Fibroblast of peridontal ligament (primary cell): ENCODE data around the gene SUPT16H.
A peak's percentile ranks its signal among the peaks of the same experiment; 100 is the strongest.
"Not testable (repeated sequence)": the region's sequence is repeated elsewhere in the genome, so short reads cannot be mapped to it uniquely, and the experiment has no call there.

Experiments
- DNase-seq: peaks from one replicate; pipeline ENCODE4 v3.0.0-alpha.2; 2010; ENCODE audit errors: extremely low read depth

Gene SUPT16H

DNA sequence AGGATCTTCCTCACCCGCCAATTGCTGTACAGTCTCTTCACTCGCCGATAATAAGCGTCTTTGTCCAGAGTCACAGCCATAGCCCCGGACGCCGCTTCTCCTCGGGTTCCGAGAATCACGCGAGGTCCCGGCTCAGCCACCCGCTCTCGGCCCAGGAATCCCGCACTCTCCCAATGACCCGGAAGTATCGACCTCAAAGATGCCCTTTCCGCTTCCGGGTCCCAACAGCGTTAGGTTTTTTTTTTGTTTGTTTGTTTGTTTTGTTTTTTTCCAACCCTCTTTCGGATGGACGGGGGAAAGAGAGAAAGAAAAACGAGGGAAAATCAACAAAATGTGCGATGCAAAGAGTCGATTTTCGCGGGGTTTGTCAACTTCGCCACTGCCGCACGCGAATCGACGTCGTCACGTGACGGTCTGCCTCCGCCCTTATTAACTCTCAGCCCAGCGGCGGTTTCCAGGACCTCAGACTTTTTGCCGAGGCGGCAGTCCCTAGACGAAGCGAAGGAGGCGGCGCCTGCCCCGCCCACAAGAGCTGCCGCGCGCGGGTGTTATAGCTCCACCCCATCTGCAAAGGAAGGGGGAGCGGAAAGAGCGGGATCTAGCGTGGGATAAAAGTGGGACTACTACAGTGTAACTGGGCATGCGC is at the start of gene SUPT16H:
TSS of gene SUPT16H (minus strand) at position 172 of the 646 bp plus-strand sequence. CDS start at position 80, 92 bp downstream.
- DNase-seq: peak; percentile 94

DNA sequence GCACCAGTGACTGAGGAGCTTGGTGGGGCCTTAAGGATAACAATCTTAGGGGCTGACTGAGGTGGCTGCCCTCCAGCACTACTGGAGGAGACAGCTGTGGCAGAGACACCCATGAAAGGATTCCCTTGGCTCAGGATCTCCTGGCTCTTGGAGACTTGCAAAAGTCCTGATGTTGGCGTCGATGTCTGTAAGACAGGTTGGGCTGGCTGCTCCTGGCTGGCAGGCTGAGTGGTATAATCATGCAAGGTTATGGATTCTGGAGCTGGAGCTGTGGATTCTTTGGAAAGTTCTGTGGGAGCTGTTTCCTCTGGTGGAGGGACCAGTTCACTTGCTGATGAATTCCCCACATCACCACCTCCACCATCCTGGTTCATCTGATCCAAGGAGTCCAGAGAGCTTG is 47.3 kb upstream of the SUPT16H start:
- DNase-seq: no peak

DNA sequence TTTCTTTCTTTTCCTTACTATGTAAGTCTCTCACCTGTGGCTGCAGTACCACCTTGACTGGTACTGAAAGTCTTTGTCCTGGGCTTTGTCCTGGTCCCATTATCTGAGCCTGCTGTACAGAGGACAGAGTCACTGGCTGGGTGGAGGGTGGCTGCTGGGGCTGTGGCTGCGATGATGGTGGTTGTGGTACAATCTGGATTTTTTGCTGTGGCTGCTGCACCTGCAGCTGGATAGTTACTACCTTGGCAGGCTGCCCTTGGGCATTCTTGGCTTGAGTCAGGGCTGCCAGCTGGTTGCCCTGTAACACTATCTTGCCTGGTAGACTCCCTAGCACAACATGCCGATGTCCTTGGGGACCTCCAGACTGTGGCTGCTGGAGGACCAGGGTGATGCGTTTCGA is 45.1 kb upstream of the SUPT16H start:
- peak; percentile 8 for DNase-seq

DNA sequence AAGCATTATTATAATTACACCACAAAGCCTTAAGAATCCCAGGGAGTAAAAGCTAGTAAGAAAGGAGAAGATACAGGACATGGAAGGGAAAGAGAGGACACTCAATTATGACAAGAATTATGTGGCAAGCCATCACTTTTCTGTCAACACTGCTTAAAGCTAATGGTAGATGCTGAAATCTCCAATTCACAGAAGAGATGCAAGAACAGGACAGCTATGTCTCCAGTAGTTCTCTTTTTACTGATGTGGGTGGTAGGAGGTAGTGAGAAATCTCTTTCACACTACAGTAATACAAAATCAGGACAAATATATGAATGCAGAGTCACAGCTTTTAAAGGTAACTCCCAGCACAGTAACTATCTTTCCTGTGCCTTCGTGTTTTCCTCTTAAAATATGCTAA is 42.9 kb upstream of the SUPT16H start:
- DNase-seq: no peak

DNA sequence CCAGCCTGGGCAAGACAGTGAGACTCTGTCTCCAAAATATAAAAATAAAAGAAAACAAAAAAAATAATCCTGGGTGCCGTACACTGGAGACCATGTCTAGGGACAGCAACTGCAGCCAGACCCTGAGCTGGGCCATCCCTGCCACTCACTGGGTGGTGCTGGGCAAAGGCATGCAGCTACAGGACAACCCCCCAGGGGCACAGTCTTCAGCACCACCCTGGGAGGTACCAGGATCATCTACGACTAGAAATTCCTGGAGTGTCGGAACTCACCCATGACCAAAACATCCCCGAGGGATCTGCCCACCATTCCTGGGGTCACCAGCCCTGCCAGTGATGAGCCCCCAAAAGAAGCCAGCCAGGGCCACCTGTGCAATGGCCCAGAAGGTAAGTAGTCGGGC is 35.7 kb upstream of the SUPT16H start:
- DNase-seq: no peak

DNA sequence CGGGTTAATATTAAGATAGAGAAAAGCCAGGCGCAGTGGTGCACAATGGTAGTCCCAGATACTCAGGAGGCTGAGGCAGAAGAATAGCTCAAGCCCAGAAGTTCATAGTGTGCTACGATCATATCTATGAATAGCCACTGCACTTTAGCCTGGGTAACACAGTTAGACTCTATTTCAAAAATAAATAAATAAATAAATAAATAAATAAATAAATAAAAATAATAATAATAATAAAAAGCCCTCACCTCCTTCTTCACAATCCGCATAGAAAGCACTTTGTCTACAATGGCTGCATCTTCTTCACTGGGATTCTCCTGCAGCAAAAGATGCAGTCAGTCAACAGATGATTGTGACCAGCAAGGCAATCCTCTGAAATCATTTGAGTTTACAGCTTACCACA is 31.5 kb upstream of the SUPT16H start:
- no peak for DNase-seq

DNA sequence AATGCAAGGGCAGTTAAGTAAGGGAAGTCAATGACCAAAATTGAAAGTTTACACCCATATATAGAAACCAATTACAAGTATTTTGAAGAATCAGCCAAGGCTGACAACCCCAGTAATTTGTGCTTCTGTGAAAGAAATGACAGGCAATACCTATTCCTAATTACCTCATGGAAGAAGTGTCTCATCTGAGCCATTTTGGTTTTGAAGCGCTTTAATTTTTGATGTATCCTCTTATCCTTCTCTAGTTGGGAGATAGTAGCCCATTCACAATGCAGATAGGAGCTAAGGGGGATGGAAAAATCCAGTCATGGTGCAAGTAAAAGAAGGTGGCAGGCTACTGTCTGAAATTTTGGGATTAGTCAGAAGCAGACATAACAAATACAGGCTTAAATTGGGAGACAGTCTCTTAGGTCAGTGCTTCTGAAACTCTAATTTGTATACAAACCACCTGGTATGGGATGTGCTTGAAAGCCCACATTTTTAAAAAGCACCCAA is 30.4 kb upstream of the SUPT16H start:
- no peak for DNase-seq

DNA sequence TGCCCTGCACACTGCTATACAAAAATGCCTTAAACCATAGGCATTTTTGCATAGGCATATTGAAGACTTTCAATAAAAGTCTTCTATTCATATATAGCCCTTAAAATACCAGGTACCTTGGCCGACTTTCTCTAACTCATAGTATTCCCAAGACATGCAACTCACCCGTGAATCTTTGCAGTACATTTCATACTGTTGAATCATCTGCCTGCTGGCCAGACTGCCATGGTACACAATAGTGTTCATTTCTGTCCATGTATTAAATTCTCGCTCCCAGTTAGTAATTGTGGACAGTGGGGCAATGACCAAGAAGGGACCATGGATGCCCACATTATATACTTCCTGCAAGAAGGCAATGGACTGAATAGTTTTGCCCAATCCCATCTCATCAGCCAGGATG is 24.3 kb upstream of the SUPT16H start:
- DNase-seq: peak; percentile 68

DNA sequence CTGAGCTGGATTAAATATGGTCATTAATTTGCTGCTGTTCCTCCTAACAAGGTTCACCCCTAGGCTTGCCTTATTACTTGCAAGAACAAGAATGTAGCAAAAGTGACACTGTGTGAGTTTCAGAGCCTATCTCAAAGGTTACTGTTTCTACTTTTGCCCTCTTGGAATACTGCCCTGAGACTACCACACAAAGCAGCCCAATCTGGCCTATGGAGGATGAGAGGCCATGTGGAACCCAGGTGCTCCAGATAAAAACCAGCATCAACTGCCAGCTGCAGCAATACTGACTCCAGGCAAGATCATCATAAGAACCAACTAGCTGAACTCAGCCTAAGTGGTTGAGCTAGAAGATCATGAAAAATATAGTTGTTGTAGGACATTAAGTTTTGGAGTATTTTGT is 22.4 kb upstream of the SUPT16H start:
- no peak for DNase-seq

DNA sequence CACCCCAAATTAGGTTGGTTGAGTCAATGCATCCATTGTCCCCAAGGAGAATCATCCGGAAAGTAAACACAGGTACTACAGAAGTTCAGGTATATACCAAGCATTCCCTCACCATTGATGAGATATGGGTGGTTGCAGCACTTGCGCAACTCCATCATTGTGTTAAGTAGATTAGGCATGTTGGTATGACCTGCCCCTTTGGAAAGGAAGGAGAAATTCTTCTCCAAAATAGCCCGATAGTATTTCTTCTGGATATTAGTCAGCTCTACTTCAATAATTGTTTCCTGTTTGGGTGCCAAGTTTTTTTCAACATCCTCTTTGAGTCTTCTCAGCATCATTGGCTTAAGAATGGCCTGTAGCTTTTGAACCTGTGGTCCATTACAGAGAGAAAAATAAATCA is 21.3 kb upstream of the SUPT16H start:
- no peak for DNase-seq

DNA sequence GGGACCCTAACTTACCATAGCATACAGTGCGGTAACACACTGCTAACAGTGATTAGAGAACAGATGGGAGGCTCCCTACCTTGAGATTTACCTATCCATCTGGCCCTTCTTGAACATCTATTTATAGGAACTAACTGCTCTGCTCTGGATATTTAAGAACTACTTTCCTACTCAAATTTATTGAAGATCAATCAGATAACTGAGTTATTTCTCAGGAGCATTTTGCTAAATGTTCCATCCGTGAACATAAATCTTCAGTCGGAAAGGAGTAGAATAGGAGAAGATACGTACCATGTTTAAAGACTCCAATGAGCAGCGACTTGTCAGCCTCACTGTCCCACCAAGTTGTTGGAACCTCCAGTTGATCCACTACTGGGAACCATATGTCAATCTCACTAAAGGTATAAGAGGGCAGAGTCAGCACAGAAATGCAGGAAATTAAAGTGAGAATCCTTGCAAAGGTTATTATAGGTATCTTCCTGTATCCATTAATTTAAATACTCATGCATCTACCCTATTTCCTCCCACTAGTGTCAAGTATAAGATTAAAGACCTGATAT is 15.6 kb upstream of the SUPT16H start:
- no peak for DNase-seq

DNA sequence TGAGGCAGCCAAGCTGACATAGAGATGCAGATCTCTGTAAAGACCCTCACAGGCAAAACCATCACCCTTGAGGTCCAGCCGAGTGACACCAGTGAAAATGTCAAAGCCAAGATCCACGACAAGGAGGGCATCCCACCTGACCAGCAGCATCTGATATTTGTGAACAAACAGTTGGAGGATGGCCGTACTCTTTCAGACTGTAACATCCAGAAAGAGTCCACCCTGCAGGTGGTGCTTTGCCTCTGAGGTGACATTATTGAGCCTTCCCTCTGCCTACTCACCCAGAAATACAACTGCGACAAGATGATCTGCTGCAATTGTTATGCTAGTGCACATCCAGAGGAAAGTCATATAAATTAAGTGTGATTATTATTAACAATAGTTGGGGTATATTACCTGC is 15.1 kb upstream of the SUPT16H start:
- DNase-seq: no peak

DNA sequence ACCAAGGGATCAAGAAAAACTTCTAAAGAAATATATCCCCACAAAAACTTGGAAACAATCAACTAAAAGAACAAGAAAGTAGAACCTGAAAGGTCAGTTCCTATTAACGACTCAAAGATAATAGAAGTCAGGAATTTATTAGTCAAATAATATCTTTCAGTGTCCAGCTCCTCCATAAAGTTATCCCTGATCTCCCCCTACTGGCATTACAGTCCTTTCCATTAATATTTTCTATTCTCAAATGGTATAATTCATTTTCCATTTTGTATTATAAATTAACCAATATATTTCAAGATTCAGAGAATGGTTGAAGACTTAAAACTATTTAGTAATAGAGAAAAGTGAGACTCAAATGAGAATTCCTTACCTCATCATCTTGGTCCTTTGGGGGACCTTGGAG is 11.6 kb upstream of the SUPT16H start:
- no peak for DNase-seq

DNA sequence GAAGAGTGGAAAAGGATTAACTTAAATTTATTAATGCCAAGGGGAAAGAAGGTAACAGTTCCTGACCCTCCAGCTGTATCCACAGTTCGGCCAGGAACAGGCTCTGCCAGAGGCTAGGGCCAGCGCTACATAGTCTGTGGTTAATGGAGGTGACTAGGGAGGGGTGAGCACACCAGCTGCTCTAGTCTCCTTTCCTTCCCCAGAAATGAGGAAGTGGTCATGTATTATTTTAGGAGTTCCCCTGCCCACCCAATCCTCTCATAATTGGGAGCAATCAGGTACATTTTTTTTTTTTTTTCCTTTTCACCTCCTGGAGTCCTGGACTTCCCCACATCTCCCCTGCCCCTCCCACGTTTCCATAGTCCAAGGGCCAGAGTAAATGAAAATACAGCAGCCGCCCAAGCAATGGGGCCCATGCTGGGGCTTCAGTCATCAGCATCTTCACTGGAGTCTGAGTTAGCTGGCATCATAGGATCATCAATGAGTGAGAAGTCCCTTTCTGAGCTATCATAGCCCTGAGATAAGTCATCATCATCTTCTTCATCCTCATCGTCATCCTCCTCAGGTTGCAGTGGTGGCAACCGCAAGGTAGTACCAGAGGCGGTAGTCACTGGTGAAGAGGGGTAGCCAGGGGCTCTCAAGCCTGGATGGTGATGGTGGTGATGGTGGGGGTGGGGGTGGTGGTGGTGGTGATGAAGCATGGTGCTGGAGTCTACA is 1.5 kb upstream of the SUPT16H start:
- no peak for DNase-seq

DNA sequence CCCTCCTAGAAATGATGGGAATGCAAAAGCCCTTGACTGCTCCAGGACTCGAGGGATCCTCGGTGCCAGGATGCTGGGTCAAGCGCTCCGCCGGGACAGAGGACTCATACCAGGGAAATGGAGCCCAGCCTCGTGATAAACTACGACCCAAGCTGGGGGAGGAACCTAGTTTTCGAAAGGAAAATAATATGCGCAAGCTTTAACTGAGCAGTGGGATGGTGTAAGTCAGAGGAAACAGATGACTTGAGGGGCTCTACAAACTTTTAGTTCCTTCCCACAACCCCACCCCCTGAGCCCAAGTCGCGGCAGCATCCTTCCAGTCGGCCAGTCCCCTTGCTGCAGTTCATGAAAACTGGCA is 654 bp upstream of the SUPT16H start:
- DNase-seq: no peak

DNA sequence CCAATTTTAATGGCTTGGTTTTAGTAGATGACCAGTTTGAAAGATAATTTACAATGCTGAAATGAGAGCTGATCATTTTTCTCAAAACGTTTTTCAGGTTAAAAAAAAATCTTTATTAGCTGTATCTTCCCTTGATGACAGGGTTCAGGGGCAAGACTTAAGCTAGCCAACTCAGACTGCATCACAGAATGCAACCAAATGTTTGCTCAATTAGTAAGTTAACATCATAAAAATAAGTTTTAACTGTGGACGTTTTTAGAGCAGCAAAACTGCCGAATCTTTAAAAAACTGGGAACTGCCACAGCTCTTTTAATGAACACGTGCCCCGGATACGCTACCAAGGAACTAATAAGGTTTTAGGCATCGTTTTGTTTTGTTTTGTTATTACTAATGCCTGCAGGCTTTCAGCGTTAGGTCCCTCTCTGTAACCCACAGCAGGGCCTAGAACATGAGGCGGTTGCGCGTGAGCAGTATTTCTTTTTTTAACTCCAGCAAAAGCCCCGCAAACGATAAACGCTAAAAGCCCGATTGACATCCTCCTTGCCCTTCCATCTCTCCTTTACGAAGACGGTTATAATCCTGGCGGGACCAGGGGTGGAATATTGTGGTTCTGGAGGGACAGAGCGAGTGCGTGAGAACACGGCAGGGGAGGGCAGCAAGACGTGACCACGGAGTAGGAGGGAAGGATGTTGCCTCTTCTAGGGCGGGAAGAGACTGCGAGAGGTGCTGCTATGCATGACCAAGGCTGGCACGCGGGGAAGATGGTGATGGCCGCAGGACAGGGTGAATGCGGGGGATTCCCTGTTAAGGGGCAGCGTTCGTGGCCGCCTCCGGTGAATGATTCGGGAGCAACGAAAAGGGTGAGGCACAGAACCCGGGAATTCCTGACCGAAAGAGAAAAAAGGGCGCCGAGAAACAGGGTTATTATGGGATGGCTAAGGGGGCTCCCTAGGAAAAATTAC is 652 bp downstream of the SUPT16H start:
- DNase-seq: peak; percentile 49

DNA sequence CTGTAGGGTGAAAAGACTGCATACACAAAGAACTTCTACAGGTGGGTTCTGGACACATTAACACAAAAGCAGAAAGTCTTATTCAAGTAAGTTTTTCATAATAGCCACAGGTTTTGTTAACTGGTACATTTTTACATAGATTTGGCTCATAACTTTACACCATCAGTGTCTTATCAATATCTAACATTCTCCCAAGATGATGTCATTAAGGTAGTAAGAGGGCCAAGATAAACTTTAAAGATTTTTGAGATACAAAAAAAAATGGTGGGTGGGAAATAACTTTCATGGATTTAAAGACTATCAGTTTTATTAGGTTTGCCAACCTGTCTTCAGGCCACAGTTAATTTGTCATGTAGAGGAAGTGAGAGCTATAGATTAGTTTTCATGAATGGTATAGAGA is 1.7 kb downstream of the SUPT16H start:
- no peak for DNase-seq

DNA sequence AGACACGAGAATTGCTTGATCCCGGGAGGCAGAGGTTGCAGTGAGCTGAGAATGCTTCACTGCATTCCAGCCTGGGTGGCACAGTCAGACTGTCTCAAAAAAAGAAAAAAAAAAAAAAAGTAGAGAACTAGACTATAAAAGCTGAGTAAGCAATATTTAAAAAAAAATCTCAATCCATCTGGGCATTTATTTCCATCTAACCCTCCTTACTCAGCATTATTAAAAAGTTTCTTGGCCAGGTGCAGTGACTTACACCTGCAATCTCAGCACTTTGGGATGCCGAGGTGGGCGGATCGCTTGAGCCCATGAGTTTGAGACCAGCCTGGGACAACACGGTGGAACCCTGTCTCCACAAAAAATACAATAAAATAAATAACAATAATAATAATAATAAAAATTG is 4.5 kb downstream of the SUPT16H start:
- DNase-seq: no peak

DNA sequence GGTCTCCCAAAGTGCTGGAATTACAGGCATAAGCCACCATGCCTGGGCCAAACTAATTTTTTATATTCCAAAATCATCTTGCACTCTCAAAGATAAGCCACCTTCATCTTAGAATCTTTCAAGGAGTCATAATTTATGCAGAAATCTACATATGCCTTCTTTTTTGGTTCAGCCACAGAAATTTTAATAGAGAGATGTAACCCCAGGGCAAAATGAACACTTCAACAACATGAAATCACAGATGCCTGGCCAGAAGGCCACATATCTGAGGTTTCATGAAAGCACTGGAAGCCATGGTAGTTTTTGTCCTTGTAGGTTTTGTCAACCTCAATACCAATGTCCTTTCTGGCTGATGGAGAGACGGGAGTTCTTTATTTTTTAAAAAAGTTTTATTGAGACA is 9.8 kb downstream of the SUPT16H start:
- DNase-seq: no peak

DNA sequence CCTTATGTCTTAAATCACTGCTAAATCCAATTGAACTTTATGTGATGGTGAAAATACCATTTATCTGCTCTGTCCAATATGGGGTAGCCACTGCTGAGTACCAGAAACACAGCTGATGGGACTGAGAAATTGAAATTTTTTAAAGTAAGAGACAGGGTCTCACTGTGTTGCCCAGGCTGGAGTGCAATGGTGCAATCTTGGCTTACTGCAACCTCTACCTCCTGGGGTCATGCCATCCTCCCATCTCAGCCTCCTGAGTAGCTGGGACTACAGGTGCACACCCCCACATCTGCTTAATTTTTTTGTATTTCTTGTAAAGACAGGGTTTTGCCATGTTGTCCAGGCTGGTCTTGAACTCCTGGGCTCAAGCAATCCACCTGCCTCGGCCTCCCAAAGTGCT is 11.0 kb downstream of the SUPT16H start:
- not testable (repeated sequence) for DNase-seq

DNA sequence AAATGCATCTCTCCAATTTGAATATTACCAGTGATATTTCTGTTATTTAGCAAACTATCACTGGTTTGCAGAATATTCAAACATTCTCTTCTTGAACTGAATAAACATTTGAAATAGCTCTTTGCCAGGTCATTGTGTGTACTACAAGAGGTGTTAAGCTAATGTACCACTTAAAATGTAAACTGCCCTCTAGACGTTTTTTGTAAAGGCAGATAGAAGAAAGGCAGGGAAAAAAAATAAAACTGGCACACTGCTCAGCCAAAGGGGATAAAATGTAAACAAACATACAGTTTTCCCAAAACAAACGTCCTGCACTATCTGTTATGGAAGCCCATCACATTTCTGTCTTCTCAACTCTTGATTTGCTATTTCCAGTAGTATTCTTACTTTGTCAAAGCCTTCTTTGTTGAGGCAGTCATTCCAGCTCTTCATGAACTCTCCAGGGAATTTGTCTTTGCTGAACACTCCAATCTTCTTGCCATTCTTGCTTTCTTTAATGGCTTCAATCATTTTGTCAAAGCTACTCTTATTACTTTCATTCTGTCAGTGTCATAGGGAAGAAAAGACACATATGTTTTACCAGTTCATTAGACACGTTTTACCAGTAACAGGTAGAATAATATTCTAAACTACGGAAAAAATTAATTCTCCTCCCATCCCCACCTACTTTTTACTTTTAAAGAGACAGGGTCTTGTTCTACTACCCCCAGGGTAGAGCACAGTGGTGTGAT is 13.7 kb downstream of the SUPT16H start:
- no peak for DNase-seq
